RWPE1 (cell line): ENCODE data around the gene HOMER2.

Experiments used
- CTCF ChIA-PET: fragments of 350-600 bp; sonication (Branson Sonifier 250); formaldehyde crosslinking; extraction: SDS; loops from one replicate; lab custom pipeline; 2021; lab: Yijun Ruan, JAX
- POLR2A ChIA-PET: fragments of 400-600 bp; formaldehyde crosslinking; extraction: SDS; loops from one replicate; lab custom pipeline; 2020; ENCODE audit warnings: antibody characterized with exemption; ENCODE audit not compliant: low non-redundant PET; lab: Yijun Ruan, JAX
- DNase-seq: peaks from one replicate; pipeline ENCODE4 v3.0.0; 2012; ENCODE audit warnings: low spot score
- H3K27ac ChIP-seq: fragments of 450-650 bp; 2 replicates; pipeline ENCODE4 v1.5.1; 2017
- CTCF ChIP-seq: fragments of 450-650 bp; conservative IDR thresholded peaks from 2 replicates; pipeline ENCODE4 v1.5.1; 2017; ENCODE audit warnings: low read depth, mild to moderate bottlenecking

The HOMER2 gene

GRCh38 chr15:82855286-82856100 lies 97.0 kb downstream of the HOMER2 start:
- TF ChIP-seq CTCF = no peak
- ChIA-PET CTCF (interaction anchor here (0.7 kb wide), 1 partner anchor 209 kb away, joined by 3 read pairs; no protein-coding TSS in a partner anchor), POLR2A (no interaction called here)
- 0 out of 2 replicates have a peak overlapping the region, but pooled peaks have one; percentile 7 for H3K27ac ChIP-seq
- DNase-seq = no peak

GRCh38 chr15:82854554-82854953 lies 98.0 kb downstream of the HOMER2 start:
- POLR2A ChIA-PET = no interaction called here
- CTCF ChIA-PET = no interaction called here
- no peak for TF ChIP-seq CTCF
- H3K27ac ChIP-seq = no peak overlapping the region
- no peak for DNase-seq

GRCh38 chr15:82852941-82853561 lies 99.5 kb downstream of the HOMER2 start:
- CTCF ChIA-PET = no interaction called here
- no peak overlapping the region for H3K27ac ChIP-seq
- POLR2A ChIA-PET = no interaction called here
- TF ChIP-seq CTCF = no peak
- DNase-seq = no peak

- ChIA-PET CTCF (interaction anchor here (0.7 kb wide), 1 partner anchor 39 kb away, joined by 3 read pairs; no protein-coding TSS in a partner anchor), POLR2A (no interaction called here)
- no peak for DNase-seq
- H3K27ac ChIP-seq = no peak overlapping the region
- no peak for TF ChIP-seq CTCF
Observed at GRCh38 chr15:82851981-82852511, 100.5 kb downstream of the HOMER2 start.

GRCh38 chr15:82851306-82851850 lies 101.1 kb downstream of the HOMER2 start:
- no peak for DNase-seq
- H3K27ac ChIP-seq = no peak overlapping the region
- CTCF ChIA-PET = interaction anchor here (0.6 to 0.7 kb wide), 2 partner anchors 40 to 98 kb away, joined by 3 read pairs; no protein-coding TSS in a partner anchor
- no peak for TF ChIP-seq CTCF
- POLR2A ChIA-PET = no interaction called here

GRCh38 chr15:82850731-82851130 lies 101.8 kb downstream of the HOMER2 start:
- ChIA-PET CTCF (no interaction called here), POLR2A (no interaction called here)
- H3K27ac ChIP-seq = peak overlapping the region; percentile 17; the same call in 1 of the 2 replicates
- no peak for TF ChIP-seq CTCF
- DNase-seq = no peak
